ENCODE results near the gene GDF15. TPM values are rescaled to one million over a fixed set of nuclear protein-coding genes. Genes with fewer than 3 reads are reported as not detected.
"Not testable (repeated sequence)": the region's sequence is repeated elsewhere in the genome, so short reads cannot be mapped to it uniquely, and the experiment has no call there.

The GDF15 gene
- polyA plus RNA-seq, 6 donors from 2014 or later: not detected

DNA sequence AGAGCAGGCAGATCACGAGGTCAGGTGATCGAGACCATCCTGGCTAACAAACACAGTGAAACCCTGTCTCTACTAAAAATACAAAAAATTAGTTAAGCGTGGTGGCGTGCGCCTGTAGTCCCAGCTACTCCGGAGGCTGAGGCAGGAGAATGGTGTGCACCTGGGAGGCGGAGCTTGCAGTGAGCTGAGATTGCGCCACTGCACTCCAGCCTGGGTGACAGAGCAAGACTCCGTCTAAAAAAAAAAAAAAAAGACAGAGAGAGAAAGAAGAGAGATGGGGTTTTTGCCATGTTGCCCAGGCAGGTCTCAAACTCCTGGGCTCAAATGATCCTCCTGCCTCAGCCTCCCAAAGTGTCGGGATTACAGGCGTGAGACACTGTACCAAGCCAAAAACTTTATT is 19.8 kb downstream of the GDF15 start:
- H3K4me3 Mint-ChIP-seq; H3K9me3 Mint-ChIP-seq; ATAC-seq (ENCODE audit: low read depth in 2 of 2); DNase-seq; H3K36me3 Mint-ChIP-seq; H3K27me3 Mint-ChIP-seq; H3K27ac Mint-ChIP-seq: not testable (repeated sequence)
- H3K4me1 Mint-ChIP-seq: peaks cover 31 to 55% (median 43%) of the 10 kb centered on the region in 3 donors

- Mint-ChIP-seq H3K27ac (no peak overlapping the region), H3K4me1 (peaks cover 28 to 48% (median 34%) of the 10 kb centered on the region in 3 donors), H3K4me3 (no peak overlapping the region), H3K27me3 (peaks cover 0 to 10% (median 9%) of the 10 kb centered on the region in 3 donors), H3K36me3 (no peaks in the 10 kb centered on the region), H3K9me3 (no peaks in the 10 kb centered on the region)
- DNase-seq: no peak
- ATAC-seq (ENCODE audit: low read depth in 2 of 2): no peak
These were observed 20.8 kb downstream of the GDF15 start for GRCh38 chr19:18406749-18407148.

DNA sequence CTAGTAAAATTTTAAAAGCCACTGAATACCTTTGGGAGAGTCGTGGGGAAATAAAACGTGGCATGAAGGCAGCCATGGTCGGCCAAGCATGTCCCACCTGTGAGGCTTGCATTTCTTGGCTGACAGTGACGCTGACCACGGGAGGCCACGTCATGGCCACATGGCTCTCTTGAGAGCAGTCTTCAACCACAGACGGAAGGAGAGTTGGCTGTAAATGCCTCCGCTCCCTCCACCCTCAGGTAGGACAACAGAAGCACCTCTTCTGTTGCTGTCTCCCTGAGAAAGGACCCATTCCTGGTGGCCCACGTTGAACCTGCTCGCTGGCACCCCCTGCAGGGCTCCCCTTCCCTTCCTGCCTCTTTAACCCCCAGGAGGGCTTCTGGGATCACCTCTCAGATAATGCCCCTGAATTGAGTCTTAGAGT is 22.1 kb downstream of the GDF15 start:
- Mint-ChIP-seq H3K9me3 (no peaks in the 10 kb centered on the region), H3K27me3 (peaks cover 8 to 23% (median 11%) of the 10 kb centered on the region in 3 donors), H3K4me1 (peaks cover 16 to 35% (median 21%) of the 10 kb centered on the region in 3 donors), H3K4me3 (peak overlapping the region in 3 of 8 donors; percentile 26 to 88 (median 36)), H3K27ac (peak overlapping the region; percentile 56 to 98 (median 86)), H3K36me3 (no peaks in the 10 kb centered on the region)
- DNase-seq (peak; percentile 68), ATAC-seq (ENCODE audit: low read depth in 2 of 2) (peak; percentile 89 to 92)

DNA sequence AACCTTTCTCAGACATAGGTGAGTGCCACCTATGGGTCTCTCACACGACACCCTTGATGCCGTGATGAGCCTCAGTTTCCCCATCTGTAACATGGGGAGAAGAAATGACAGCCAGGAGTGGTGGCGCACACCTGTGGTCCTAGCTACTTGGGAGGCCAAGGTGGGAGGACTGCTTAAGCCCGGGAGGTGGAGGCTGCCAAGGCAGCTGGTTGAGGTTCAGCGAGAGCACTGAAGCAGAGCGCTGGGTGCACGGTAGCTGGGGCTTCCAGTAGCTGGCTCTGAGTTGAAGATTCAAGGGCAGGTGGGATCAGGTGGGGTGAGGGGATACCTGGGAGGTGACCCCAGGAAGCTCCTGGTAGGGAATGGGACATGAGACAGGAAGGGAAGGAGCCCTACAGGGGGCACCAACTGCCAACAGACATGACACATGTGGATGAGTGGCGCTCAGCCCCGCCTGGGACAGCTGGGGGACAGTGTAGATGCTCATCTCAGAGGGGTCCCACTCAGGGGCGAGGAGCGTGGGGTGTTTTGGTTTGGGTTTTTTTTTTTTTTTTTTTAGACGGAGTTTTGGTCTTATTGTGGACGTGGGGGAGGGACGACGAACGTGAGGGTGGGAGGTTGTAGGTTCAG is 26.8 kb downstream of the GDF15 start:
- peaks cover 29 to 47% (median 47%) of the 10 kb centered on the region in 3 donors for H3K4me1 Mint-ChIP-seq
- H3K4me3 Mint-ChIP-seq: peak overlapping the region in 1 of 8 donors; percentile 42
- no peak overlapping the region for H3K27ac Mint-ChIP-seq
- no peak for DNase-seq
- no peak for ATAC-seq (ENCODE audit: low read depth in 2 of 2)
- no peaks in the 10 kb centered on the region for H3K36me3 Mint-ChIP-seq
- H3K9me3 Mint-ChIP-seq: no peaks in the 10 kb centered on the region
- H3K27me3 Mint-ChIP-seq: peaks cover 33 to 64% (median 46%) of the 10 kb centered on the region in 3 donors

GRCh38 chr19:18414504-18415177 is 28.7 kb downstream of the GDF15 start:
- H3K4me1 Mint-ChIP-seq: peaks cover 33 to 51% (median 43%) of the 10 kb centered on the region in 3 donors
- H3K27me3 Mint-ChIP-seq: peaks cover 43 to 77% (median 54%) of the 10 kb centered on the region in 3 donors
- H3K9me3 Mint-ChIP-seq: no peaks in the 10 kb centered on the region
- peak overlapping the region in 2 of 8 donors; percentile 25 to 56 for H3K4me3 Mint-ChIP-seq
- ATAC-seq (ENCODE audit: low read depth in 2 of 2) (no peak), DNase-seq (no peak)
- peak overlapping the region in 1 of 6 donors; percentile 21 for H3K27ac Mint-ChIP-seq
- no peaks in the 10 kb centered on the region for H3K36me3 Mint-ChIP-seq

- Mint-ChIP-seq H3K4me3 (peak overlapping the region in 3 of 8 donors; percentile 55 to 76 (median 71)), H3K36me3 (no peaks in the 10 kb centered on the region), H3K27ac (peak overlapping the region in 1 of 6 donors; percentile 54), H3K9me3 (no peaks in the 10 kb centered on the region), H3K4me1 (peaks cover 35 to 55% (median 45%) of the 10 kb centered on the region in 3 donors), H3K27me3 (peaks cover 43 to 82% (median 54%) of the 10 kb centered on the region in 3 donors)
- no peak for ATAC-seq (ENCODE audit: low read depth in 2 of 2)
- DNase-seq: no peak
These were observed 29.4 kb downstream of the GDF15 start for GRCh38 chr19:18415178-18415867.

DNA sequence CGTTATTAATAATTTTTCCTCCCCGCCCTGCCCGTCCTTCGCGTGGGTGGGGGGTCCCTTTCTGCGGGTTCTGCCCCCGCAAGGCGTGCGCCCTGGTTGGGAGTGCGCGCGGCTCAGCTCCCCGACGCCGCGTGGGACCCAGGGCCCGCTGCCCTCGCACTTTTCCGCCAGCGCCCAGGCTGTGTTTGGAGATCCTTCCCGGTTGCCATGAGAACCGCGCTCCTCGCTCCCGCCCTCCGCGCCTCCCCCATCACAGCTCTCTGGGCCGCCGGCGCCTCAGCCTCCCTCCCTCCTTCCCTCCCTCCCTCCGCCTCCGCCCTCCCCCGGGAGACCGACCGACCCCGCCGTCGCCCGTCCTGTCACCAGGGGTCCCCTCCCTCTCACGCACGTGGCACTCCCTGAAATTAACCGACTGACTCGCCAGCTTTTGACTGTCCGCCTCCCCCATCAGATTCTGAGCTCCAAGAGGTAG is 30.9 kb downstream of the GDF15 start:
- Mint-ChIP-seq H3K4me3 (peak overlapping the region; percentile 66 to 90 (median 74)), H3K9me3 (no peaks in the 10 kb centered on the region), H3K27ac (peak overlapping the region in 4 of 6 donors; percentile 26 to 87 (median 60)), H3K36me3 (no peaks in the 10 kb centered on the region), H3K27me3 (peaks cover 33 to 73% (median 54%) of the 10 kb centered on the region in 3 donors), H3K4me1 (peaks cover 38 to 60% (median 54%) of the 10 kb centered on the region in 3 donors)
- ATAC-seq (ENCODE audit: low read depth in 2 of 2) (peak; percentile 6 to 18), DNase-seq (no peak)

DNA sequence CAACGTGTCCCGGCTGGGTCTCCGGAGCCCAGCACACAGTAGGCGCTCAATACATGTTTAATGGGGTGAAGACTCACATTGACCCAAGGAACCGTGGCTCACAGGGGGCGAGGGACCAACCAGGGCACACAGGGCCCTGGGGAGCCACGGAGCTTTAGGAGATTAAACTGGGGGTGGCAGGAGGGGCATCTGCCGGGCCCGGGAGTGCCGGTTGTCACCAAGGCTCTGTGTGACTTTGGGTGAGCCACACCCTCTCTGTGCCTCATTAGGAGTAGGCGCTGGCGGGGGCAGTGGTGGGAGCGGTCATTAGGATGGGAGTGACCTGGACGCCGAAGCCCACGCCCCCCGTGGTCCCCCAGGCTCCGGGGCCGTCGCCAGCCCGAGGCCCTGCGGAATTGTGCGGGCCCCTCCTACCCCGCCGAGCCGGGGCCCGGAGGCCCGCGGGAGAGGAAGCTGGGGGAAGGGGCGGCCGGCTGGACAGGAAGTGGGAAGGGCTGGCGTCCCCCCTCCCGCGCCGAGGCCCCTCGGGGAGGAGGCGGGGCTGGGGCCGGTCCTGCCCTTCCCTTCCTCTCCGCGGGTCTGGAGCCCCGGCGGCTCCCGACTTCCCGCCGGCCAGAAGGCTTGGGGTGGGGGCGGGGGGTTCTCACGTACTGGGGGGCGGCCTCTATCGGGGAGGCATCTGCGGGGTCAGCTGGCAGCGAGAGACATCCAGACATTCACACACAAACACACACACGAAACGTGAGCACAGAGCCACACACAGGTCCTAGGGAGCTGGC is 31.5 kb downstream of the GDF15 start:
- no peaks in the 10 kb centered on the region for H3K36me3 Mint-ChIP-seq

GRCh38 chr19:18418029-18418482 is 32.1 kb downstream of the GDF15 start:
- Mint-ChIP-seq H3K27ac (peak overlapping the region in 2 of 6 donors; percentile 73 to 80), H3K9me3 (no peaks in the 10 kb centered on the region), H3K4me3 (peak overlapping the region; percentile 66 to 90 (median 86)), H3K27me3 (peaks cover 32 to 61% (median 47%) of the 10 kb centered on the region in 3 donors), H3K36me3 (no peaks in the 10 kb centered on the region), H3K4me1 (peaks cover 48 to 70% (median 65%) of the 10 kb centered on the region in 3 donors)
- DNase-seq (no peak), ATAC-seq (ENCODE audit: low read depth in 2 of 2) (no peak)

More for the DNA sequence above, 31.5 kb downstream of the GDF15 start:
- no peak for DNase-seq
- Mint-ChIP-seq H3K27ac (peak overlapping the region in 4 of 6 donors; percentile 26 to 87 (median 60)), H3K27me3 (peaks cover 32 to 67% (median 53%) of the 10 kb centered on the region in 3 donors), H3K9me3 (no peaks in the 10 kb centered on the region), H3K4me1 (peaks cover 42 to 64% (median 59%) of the 10 kb centered on the region in 3 donors), H3K4me3 (peak overlapping the region; percentile 66 to 90 (median 88))
- ATAC-seq (ENCODE audit: low read depth in 2 of 2): no peak

- peaks cover 32 to 55% (median 45%) of the 10 kb centered on the region in 3 donors for H3K27me3 Mint-ChIP-seq
- DNase-seq (no peak), ATAC-seq (ENCODE audit: low read depth in 2 of 2) (peak; percentile 15 to 16)
- H3K27ac Mint-ChIP-seq: peak overlapping the region in 5 of 6 donors; percentile 43 to 80 (median 73)
- H3K4me3 Mint-ChIP-seq: peak overlapping the region; percentile 66 to 91 (median 86)
- peaks cover 49 to 74% (median 68%) of the 10 kb centered on the region in 3 donors for H3K4me1 Mint-ChIP-seq
- no peaks in the 10 kb centered on the region for H3K36me3 Mint-ChIP-seq
- H3K9me3 Mint-ChIP-seq: no peaks in the 10 kb centered on the region
These were observed 32.7 kb downstream of the GDF15 start for GRCh38 chr19:18418483-18419194.

DNA sequence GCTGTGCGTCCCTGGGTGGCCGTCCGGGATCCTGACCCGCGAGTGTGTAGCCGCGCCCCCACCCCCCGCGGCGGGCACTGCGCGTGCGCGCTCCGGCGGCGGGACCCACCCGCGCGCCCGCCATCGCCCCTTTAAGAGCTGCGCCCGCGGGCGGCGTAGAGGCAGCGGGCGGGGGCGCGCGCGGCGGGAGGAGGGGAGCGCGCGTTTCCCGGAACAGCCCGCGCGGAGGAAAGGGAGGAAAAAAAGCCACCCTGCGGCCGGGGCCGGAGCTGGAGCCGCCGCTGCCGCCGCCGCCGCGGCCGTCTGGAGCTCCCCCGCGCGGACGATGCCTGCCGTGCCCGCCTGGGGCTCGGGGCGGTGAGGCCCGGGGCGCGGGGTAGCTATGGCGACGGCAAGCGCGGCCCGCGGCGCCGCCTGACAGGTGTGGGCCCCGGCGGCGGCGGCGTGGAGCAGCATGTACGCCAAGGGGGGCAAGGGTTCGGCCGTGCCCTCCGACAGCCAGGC is 33.3 kb downstream of the GDF15 start, which contains the start of gene SSBP4:
SSBP4 (plus strand) TSS at position 204 of the 504 bp plus-strand sequence; CDS start at position 455, 251 bp downstream.
- no peaks in the 10 kb centered on the region for H3K9me3 Mint-ChIP-seq
- H3K4me1 Mint-ChIP-seq: peaks cover 49 to 74% (median 69%) of the 10 kb centered on the region in 3 donors
- H3K27me3 Mint-ChIP-seq: peaks cover 28 to 49% (median 39%) of the 10 kb centered on the region in 3 donors
- peak within 1 kb of the TSS; percentile 66 to 91 (median 87) for H3K4me3 Mint-ChIP-seq
- ATAC-seq (ENCODE audit: low read depth in 2 of 2) (peak; percentile 77 to 79), DNase-seq (peak; percentile 77)
- peak within 1 kb of the TSS; percentile 11 to 80 (median 75) for H3K27ac Mint-ChIP-seq
- no peaks in the 10 kb centered on the region for H3K36me3 Mint-ChIP-seq

All from naive B cell (primary cell).